ENCODE results near the gene C9orf50. TPM values are rescaled to one million over a fixed set of nuclear protein-coding genes. Genes with fewer than 3 reads are reported as not detected.

Gene C9orf50
- total RNA-seq, 2 experiments from 2014 or later = not detected

DNA sequence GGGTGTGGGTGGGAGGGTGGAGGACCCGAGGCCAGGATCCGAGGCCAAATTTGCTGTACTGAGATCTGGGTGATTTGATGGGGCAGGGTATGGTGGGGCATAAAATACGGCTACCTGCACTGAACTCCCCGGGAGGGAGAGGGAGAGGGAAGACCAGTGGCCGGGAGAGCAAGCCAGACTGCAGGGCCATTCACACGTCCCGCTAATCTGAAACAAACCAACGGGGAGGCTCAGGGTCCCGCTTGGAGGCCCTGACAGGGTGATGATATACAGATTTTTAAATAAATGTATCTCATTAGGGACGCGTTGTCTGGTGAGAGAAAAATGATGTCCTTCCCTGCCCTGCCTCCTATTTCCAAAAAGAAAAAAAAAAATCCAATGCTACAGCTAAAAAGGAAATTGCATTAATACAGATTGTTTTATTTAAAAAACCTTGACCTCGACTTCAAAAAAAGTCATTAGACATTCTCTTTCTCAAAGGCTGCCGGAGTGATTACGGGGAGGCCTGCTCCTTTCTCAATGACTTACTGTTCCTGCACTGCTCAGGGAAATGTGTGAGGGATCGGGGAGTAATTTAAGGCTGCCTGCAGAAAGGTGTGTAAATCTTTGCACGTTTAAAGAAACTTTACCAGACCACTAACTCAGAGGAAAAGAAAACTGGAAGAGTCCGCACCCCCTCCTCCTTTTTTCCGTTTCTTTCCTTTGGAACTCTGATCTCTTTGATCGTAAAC, 33.1 kb upstream of the C9orf50 start:
- DNase-seq (no peak), ATAC-seq (no peak)
- ChIA-PET POLR2A (no interaction called here), CTCF (interaction anchor here (1.3 kb wide), 1 partner anchor 73 kb away, joined by 4 read pairs; no protein-coding TSS in a partner anchor)
- Mint-ChIP-seq H3K9me3 (no peaks in the 10 kb centered on the region), H3K27me3 (no peaks in the 10 kb centered on the region), H3K27ac (no peak overlapping the region), H3K4me3 (no peak overlapping the region), H3K36me3 (ENCODE audit: low read depth) (no peaks in the 10 kb centered on the region), H3K4me1 (ENCODE audit: low read depth) (no peaks in the 10 kb centered on the region)
- intact Hi-C loops (cut with micrococcal nuclease) = no loop called here
- TF ChIP-seq, protein P1, sequence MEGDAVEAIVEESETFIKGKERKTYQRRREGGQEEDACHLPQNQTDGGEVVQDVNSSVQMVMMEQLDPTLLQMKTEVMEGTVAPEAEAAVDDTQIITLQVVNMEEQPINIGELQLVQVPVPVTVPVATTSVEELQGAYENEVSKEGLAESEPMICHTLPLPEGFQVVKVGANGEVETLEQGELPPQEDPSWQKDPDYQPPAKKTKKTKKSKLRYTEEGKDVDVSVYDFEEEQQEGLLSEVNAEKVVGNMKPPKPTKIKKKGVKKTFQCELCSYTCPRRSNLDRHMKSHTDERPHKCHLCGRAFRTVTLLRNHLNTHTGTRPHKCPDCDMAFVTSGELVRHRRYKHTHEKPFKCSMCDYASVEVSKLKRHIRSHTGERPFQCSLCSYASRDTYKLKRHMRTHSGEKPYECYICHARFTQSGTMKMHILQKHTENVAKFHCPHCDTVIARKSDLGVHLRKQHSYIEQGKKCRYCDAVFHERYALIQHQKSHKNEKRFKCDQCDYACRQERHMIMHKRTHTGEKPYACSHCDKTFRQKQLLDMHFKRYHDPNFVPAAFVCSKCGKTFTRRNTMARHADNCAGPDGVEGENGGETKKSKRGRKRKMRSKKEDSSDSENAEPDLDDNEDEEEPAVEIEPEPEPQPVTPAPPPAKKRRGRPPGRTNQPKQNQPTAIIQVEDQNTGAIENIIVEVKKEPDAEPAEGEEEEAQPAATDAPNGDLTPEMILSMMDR (IDR thresholded peaks at IDR 0.05) = no peak

DNA sequence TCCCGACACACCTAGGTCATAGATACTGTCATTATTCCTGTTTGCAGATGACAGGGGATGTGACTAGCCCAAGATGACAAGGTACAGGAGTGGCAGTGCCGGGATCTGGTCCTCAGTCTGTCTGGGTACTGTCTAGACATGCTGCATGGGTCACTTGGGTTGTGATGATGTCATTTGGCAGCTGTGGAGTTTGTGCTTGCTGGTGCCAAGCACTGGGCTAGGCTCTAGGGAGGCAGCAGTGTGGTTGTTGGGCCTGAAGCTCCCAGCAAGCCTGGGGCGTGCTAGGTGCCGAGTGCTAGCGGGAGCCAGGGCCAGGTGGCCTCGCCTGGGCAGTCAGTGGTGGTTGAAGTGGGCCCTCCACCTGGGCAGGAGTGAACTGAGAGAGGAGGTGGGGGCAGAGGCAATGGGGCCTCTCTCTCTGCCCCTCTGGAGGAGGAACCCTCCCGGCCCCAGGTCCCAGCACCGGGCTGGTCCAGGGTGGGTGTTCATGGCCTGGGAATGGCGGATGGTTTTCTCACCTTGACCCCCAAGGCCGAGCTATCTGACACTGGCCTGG, 29.9 kb upstream of the C9orf50 start:
- no peak for DNase-seq

DNA sequence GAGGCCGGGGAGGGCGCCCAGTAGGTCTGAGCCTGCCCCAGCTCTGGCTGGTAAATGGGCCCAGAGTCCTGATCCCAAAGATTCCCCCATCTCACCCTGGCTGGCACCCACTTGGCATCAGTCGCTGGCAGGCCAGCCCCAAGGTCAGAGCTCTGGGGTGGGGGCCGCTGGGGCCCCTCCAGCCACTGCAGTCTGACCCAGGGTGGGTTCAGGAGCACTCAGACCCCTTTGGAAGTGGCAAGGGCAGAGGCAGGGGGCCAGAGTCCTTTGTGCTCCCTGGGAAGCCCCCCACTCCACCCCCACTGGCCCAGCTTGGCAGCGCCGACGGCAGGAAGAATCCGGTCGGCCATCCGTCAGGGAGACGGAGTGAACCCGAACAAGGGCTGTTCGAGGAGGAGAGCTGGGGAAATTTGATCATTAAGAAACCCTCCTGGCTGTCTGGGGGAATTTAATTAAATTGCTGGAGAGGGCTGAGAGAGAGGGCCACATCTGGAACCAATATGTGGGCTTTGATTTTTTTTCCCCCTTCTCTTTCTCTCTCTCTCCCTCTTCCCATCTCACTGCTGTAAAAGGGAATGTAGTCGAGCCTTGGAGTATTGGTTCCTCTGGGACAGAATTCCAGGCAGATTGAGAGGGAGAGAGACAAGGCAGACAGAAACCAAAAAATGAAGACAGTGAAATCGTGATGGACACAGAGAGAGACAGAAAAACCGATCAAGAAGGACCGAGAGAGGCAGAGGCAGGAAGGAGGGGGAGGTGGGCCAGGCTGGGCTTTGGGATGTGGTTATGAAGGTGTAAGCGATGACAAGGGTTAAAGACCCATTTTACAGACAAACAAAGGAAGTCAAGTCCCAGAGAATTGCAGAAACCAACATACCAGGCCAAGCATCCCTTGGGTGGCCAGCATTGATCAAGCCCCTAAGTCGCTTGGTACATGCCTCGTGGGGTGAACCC, 29.1 kb upstream of the C9orf50 start:
- Mint-ChIP-seq H3K4me1 (ENCODE audit: low read depth) (no peaks in the 10 kb centered on the region), H3K9me3 (no peaks in the 10 kb centered on the region), H3K27me3 (no peaks in the 10 kb centered on the region), H3K4me3 (no peak overlapping the region), H3K27ac (no peak overlapping the region), H3K36me3 (ENCODE audit: low read depth) (no peaks in the 10 kb centered on the region)
- ATAC-seq (no peak), DNase-seq (no peak)
- ChIA-PET CTCF (interaction anchor here (0.7 kb wide), 1 partner anchor 77 kb away, joined by 3 read pairs; no protein-coding TSS in a partner anchor), POLR2A (no interaction called here)
- intact Hi-C loops (cut with micrococcal nuclease) = loop anchor here (10.0 kb wide), 1 partner anchor 135 kb away; no protein-coding TSS in a partner anchor
- TF ChIP-seq, protein P1 (IDR thresholded peaks at IDR 0.05) = no peak

More for the DNA sequence above, 29.9 kb upstream of the C9orf50 start:
- Mint-ChIP-seq H3K4me1 (ENCODE audit: low read depth) (no peaks in the 10 kb centered on the region), H3K36me3 (ENCODE audit: low read depth) (no peaks in the 10 kb centered on the region), H3K9me3 (no peaks in the 10 kb centered on the region), H3K4me3 (no peak overlapping the region), H3K27me3 (no peaks in the 10 kb centered on the region), H3K27ac (no peak overlapping the region)
- CTCF ChIA-PET = no interaction called here
- POLR2A ChIA-PET = no interaction called here
- TF ChIP-seq, protein P1 (IDR thresholded peaks at IDR 0.05) = no peak
- intact Hi-C loops (cut with micrococcal nuclease) = no loop called here
- ATAC-seq = no peak

DNA sequence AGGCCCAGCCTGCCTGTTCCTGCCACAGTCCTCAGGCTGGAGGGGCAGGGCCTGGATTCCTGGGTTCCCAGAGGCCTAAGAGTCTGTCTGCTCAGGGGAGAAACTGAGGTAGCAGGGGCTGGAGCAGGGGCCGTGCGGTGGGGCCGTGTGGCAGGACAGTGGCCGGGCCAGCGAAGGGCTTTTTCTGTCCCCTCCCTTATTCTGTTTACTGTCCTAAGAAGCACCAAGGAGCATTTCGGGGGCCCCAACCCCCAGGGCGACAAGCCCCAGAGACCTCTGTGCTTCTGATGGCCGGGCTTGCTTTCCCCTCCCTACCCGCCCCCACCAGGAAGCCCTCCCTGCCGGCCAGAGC, 27.8 kb upstream of the C9orf50 start:
- ChIA-PET POLR2A (no interaction called here), CTCF (no interaction called here)
- Mint-ChIP-seq H3K4me1 (ENCODE audit: low read depth) (no peaks in the 10 kb centered on the region), H3K4me3 (no peak overlapping the region), H3K36me3 (ENCODE audit: low read depth) (no peaks in the 10 kb centered on the region), H3K9me3 (no peaks in the 10 kb centered on the region), H3K27ac (no peak overlapping the region), H3K27me3 (no peaks in the 10 kb centered on the region)
- ATAC-seq = no peak
- TF ChIP-seq, protein P1 (IDR thresholded peaks at IDR 0.05) = no peak
- DNase-seq = no peak
- intact Hi-C loops (cut with micrococcal nuclease) = loop anchor here (10.0 kb wide), 1 partner anchor 136 kb away; no protein-coding TSS in a partner anchor
